Measurements from ENCODE around the gene SUMF1. TPM values are rescaled to one million over a fixed set of nuclear protein-coding genes. Genes with fewer than 3 reads are reported as not detected.

SUMF1 gene
- total RNA-seq, 1 experiment from 2014 or later: 79.1 TPM

DNA sequence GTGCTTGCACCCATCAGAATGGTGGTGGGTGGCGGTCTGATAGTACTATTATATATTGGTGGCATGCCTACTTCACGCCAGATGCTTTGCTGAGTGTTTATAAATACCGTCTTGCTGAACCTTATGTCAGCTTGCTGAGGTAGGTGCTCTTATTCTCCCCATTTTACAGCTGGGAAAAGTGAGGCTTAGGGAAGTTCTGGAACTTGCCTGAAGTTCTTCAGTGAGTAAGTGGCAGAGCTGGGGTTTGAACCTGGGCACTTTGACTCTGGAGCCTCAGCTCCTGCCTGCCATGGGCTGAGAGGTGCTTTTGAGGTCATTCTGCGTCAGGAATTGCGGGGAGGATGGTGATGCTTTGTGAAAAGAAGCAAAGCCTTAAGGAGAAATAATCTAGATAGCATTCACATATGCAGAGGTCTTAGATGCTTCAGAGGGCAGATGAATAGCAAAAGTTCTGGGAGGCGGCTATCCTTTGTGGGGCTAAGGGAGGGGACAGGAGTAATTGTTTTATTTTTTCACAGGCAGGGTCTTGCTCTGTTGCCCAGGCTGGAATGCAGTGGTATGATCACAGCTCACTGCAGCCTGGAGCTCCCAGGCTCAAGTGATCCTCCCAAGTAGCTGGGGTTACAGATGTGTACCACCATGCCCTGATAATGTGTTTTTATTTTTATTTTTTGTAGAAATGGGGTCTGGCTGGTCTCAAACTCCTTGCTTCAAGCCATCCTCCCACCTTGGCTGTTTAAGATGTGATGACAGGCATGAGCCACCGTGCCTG is 44.6 kb upstream of the SUMF1 start:
- ATAC-seq: no peak
- Histone ChIP-seq H3K4me2 (ENCODE audit: low read length) (no peak overlapping the region), H3K4me3 (ENCODE audit: low read length) (no peak overlapping the region), H2AFZ (ENCODE audit: low read length) (no peak overlapping the region), H3K9me2 (replicated peaks; ENCODE audit: low read length) (no peaks in the 10 kb centered on the region), H3K79me2 (ENCODE audit: low read length) (no peaks in the 10 kb centered on the region), H4K20me1 (ENCODE audit: low read length) (no peaks in the 10 kb centered on the region), H3K4me1 (ENCODE audit: insufficient read depth, low read length) (peaks cover 7% of the 10 kb centered on the region), H3K27me3 (ENCODE audit: low read length) (no peaks in the 10 kb centered on the region), H3K9ac (ENCODE audit: low read length) (no peak overlapping the region), H3K27ac (ENCODE audit: low read length) (no peak overlapping the region), H3F3A (ENCODE audit: low read length, unreplicated experiment) (no peaks in the 10 kb centered on the region), H3K9me3 (ENCODE audit: low read length) (no peaks in the 10 kb centered on the region), H3K36me3 (ENCODE audit: low read depth, low read length) (no peaks in the 10 kb centered on the region)
- intact Hi-C loops (cut with micrococcal nuclease): no loop called here
- TF ChIP-seq EZH2phosphoT487 (IDR thresholded peaks at IDR 0.05; ENCODE audit: borderline replicate concordance, low read length) (no peak), EZH2 (IDR thresholded peaks at IDR 0.05; ENCODE audit: low read length, unreplicated experiment) (no peak)
- TF ChIP-seq, protein P1, sequence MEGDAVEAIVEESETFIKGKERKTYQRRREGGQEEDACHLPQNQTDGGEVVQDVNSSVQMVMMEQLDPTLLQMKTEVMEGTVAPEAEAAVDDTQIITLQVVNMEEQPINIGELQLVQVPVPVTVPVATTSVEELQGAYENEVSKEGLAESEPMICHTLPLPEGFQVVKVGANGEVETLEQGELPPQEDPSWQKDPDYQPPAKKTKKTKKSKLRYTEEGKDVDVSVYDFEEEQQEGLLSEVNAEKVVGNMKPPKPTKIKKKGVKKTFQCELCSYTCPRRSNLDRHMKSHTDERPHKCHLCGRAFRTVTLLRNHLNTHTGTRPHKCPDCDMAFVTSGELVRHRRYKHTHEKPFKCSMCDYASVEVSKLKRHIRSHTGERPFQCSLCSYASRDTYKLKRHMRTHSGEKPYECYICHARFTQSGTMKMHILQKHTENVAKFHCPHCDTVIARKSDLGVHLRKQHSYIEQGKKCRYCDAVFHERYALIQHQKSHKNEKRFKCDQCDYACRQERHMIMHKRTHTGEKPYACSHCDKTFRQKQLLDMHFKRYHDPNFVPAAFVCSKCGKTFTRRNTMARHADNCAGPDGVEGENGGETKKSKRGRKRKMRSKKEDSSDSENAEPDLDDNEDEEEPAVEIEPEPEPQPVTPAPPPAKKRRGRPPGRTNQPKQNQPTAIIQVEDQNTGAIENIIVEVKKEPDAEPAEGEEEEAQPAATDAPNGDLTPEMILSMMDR (conservative IDR thresholded peaks at IDR 0.05; ENCODE audit: low read depth, low read length): no peak
- DNase-seq: no peak
- CTCF ChIA-PET: interaction anchor here (0.6 to 0.7 kb wide), 2 partner anchors 18 to 51 kb away, joined by 5 to 7 read pairs; no protein-coding TSS in a partner anchor
- POLR2A ChIA-PET (ENCODE audit: unreplicated experiment): interaction anchor here (0.7 kb wide), 1 partner anchor 118 kb away, joined by 3 read pairs; no protein-coding TSS in a partner anchor
- no TSS peak for BruUV-seq (replicated peaks)

DNA sequence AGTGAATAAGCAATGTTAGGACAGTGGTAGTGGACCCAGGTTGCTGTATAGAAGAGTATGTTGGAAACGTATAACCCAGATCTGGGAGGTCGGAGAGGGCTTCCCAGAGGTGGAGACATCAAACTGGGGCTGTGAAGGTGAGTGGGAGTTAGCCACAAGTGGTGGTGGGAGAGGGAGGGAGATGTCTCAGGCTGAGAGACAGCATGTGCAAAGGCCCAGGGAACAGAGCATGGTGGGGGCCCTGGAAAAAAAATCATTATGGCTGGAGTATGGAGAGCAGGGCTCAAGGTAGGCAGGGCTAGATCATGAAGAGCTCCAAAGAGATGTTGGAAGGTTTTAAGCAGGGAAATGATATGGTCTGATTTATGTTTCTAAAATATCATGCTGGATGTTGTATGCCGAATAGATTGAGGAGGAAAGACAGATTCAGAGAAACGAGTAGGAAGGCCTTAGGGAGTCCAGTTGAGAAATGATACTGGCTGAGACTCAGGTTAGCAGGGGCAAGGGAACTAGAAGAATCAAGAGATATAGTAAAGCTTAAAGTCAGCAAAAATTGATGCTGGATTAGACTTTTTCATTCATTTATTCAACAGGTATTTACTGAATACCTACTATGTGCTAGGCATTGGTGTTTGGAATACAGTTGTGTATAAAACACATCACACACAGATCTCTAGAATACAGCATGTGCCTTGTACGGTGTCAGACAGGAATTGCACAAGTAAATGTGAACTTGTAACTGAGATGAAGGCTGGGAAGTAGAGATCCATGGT is 43.1 kb upstream of the SUMF1 start:
- CTCF ChIA-PET: no interaction called here
- H4K20me1 ChIP-seq (ENCODE audit: low read length): no peaks in the 10 kb centered on the region

More for the DNA sequence above, 43.1 kb upstream of the SUMF1 start:
- intact Hi-C loops (cut with micrococcal nuclease): no loop called here
- H3K9me2 ChIP-seq (replicated peaks; ENCODE audit: low read length): no peaks in the 10 kb centered on the region
- H3K27ac ChIP-seq (ENCODE audit: low read length): no peak overlapping the region
- H2AFZ ChIP-seq (ENCODE audit: low read length): no peak overlapping the region
- POLR2A ChIA-PET (ENCODE audit: unreplicated experiment): no interaction called here
- H3K4me3 ChIP-seq (ENCODE audit: low read length): no peak overlapping the region
- no peaks in the 10 kb centered on the region for H3K4me1 ChIP-seq (ENCODE audit: insufficient read depth, low read length)
- H3K4me2 ChIP-seq (ENCODE audit: low read length): no peak overlapping the region
- no peak overlapping the region for H3K9ac ChIP-seq (ENCODE audit: low read length)
- ATAC-seq (no peak), DNase-seq (no peak)
- no peaks in the 10 kb centered on the region for H3K79me2 ChIP-seq (ENCODE audit: low read length)
- H3K9me3 ChIP-seq (ENCODE audit: low read length): no peaks in the 10 kb centered on the region
- no peaks in the 10 kb centered on the region for H3K36me3 ChIP-seq (ENCODE audit: low read depth, low read length)
- BruUV-seq (replicated peaks): no TSS peak
- no peak for TF ChIP-seq EZH2phosphoT487 (IDR thresholded peaks at IDR 0.05; ENCODE audit: borderline replicate concordance, low read length)
- TF ChIP-seq, protein P1 (conservative IDR thresholded peaks at IDR 0.05; ENCODE audit: low read depth, low read length): no peak
- TF ChIP-seq EZH2 (IDR thresholded peaks at IDR 0.05; ENCODE audit: low read length, unreplicated experiment): no peak
- H3F3A ChIP-seq (ENCODE audit: low read length, unreplicated experiment): no peaks in the 10 kb centered on the region
- no peaks in the 10 kb centered on the region for H3K27me3 ChIP-seq (ENCODE audit: low read length)

Measured in PC-3 (cell line).